Activated CD8-positive, alpha-beta memory T cell treated with anti-CD3 and anti-CD28 coated beads for 36 hours (primary cell): ENCODE results near the gene LDB1. TPM values are rescaled to one million over a fixed set of nuclear protein-coding genes. Genes with fewer than 3 reads are reported as not detected.

Experiments
- total RNA-seq, 2 experiments: library from RNA; stranded (reverse); gene quantifications; one replicate each; pipeline ENCODE4 v1.2.3, GENCODE V29; 2021

Gene LDB1
- total RNA-seq, 2 experiments from 2014 or later = 66.9 to 71.4 TPM

Other genes with a start within 250 kb of the LDB1 start
- gene ARMH3, start 64.2 kb downstream of the LDB1 start, total RNA-seq = 10 to 100 TPM; 19.3 to 23.5 TPM
- 10 to 100 TPM; 27.3 to 28.2 TPM for gene HPS6, start 55.0 kb downstream of the LDB1 start, total RNA-seq
- 100 to 1,000 TPM; 103 to 108 TPM for gene PPRC1, start 12.7 kb upstream of the LDB1 start, total RNA-seq
- gene NOLC1, start 32.0 kb upstream of the LDB1 start, total RNA-seq = 100 to 1,000 TPM; 341 to 355 TPM
- gene ELOVL3, start 105.9 kb upstream of the LDB1 start, total RNA-seq = not detected
- not detected for gene PITX3, start 121.1 kb upstream of the LDB1 start, total RNA-seq
- gene GBF1, start 125.2 kb upstream of the LDB1 start, total RNA-seq = 10 to 100 TPM; 34.9 to 36.1 TPM